ENCODE results near the gene LRRC38.

DNA sequence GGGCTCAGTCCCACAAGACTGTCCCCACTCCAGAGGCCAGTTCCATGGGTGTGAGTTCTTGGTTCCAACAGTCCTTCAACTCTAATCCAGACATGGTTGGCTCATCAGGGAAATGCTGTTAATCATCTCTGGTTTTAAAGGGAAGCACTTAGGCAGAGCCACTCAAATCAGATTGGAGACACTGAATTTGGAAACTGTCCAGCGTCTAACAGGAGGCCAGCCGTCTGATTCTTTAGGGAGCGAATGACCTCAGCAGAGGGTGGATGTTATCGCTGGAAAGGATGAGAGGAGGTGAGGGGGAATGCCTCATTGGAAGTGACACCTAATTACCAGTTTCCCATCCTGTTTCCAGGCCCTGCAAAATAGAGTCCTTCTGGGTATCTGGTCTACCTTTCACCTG lies 22.8 kb upstream of the LRRC38 start:
- TF ChIP-seq CTCF (IDR thresholded peaks at IDR 0.05) (no peak), POLR2AphosphoS5 (IDR thresholded peaks at IDR 0.05) (no peak), POLR2A (IDR thresholded peaks at IDR 0.05) (no peak)

Measured in prostate gland (tissue), 2 donors.